Activated CD8-positive, alpha-beta memory T cell treated with anti-CD3 and anti-CD28 coated beads, Interleukin-2, amount 50 U/mL, for 4 hours (primary cell): Measurements from ENCODE around the gene HPCAL4.

Experiments used
- DNase-seq: peaks from one replicate; pipeline ENCODE4 v3.0.0-alpha.2; 2020

The HPCAL4 gene

GRCh38 chr1:39675220-39675619, 16.0 kb downstream of the HPCAL4 start:
- no peak for DNase-seq

- no peak for DNase-seq
Observed at GRCh38 chr1:39673215-39673614, 18.0 kb downstream of the HPCAL4 start.

- DNase-seq, result peak; percentile 49
Observed at GRCh38 chr1:39672551-39672947, 18.7 kb downstream of the HPCAL4 start.

- peak; percentile 27 for DNase-seq
Observed at GRCh38 chr1:39671793-39672550, 19.3 kb downstream of the HPCAL4 start, which contains the start of gene NT5C1A. Gene NT5C1A, minus strand, starts transcription at chr1:39672107. Its CDS starts 69 bp downstream, at chr1:39672038.

GRCh38 chr1:39671433-39671792, 19.8 kb downstream of the HPCAL4 start:
- no peak for DNase-seq

- DNase-seq, result no peak
Observed at GRCh38 chr1:39670689-39671088, 20.5 kb downstream of the HPCAL4 start.

- DNase-seq, result no peak
Observed at GRCh38 chr1:39668894-39669293, 22.3 kb downstream of the HPCAL4 start.

GRCh38 chr1:39668111-39668510, 23.1 kb downstream of the HPCAL4 start:
- DNase-seq, result no peak

- DNase-seq, result no peak
Observed at GRCh38 chr1:39666772-39667171, 24.5 kb downstream of the HPCAL4 start.

- no peak for DNase-seq
Observed at GRCh38 chr1:39663559-39663958, 27.7 kb downstream of the HPCAL4 start.

- DNase-seq, result no peak
Observed at GRCh38 chr1:39662861-39663260, 28.4 kb downstream of the HPCAL4 start.

- no peak for DNase-seq
Observed at GRCh38 chr1:39659538-39659937, 31.7 kb downstream of the HPCAL4 start.

- DNase-seq, result no peak
Observed at GRCh38 chr1:39659110-39659509, 32.1 kb downstream of the HPCAL4 start.

- DNase-seq, result peak; percentile 62
Observed at GRCh38 chr1:39657923-39658485, 33.2 kb downstream of the HPCAL4 start.

GRCh38 chr1:39657402-39657801, 33.8 kb downstream of the HPCAL4 start:
- no peak for DNase-seq

- no peak for DNase-seq
Observed at GRCh38 chr1:39656391-39656790, 34.8 kb downstream of the HPCAL4 start.

GRCh38 chr1:39655578-39656268, 35.5 kb downstream of the HPCAL4 start:
- DNase-seq, result no peak

GRCh38 chr1:39654291-39654690, 36.9 kb downstream of the HPCAL4 start:
- DNase-seq, result no peak

GRCh38 chr1:39653546-39654031, 37.6 kb downstream of the HPCAL4 start:
- DNase-seq, result peak; percentile 72

GRCh38 chr1:39652554-39652953, 38.7 kb downstream of the HPCAL4 start:
- DNase-seq, result no peak

GRCh38 chr1:39652105-39652504, 39.1 kb downstream of the HPCAL4 start:
- no peak for DNase-seq

- DNase-seq, result no peak
Observed at GRCh38 chr1:39650431-39650830, 40.8 kb downstream of the HPCAL4 start.

GRCh38 chr1:39649636-39650185, 41.5 kb downstream of the HPCAL4 start:
- no peak for DNase-seq

GRCh38 chr1:39648496-39648895, 42.7 kb downstream of the HPCAL4 start:
- DNase-seq, result no peak
